Colonic mucosa (tissue), 4 donors: ENCODE results near the gene DENND1A. TPM values are rescaled to one million over a fixed set of nuclear protein-coding genes. Genes with fewer than 3 reads are reported as not detected.

Experiments used
- DNase-seq: peaks from one replicate; pipeline ENCODE4 v3.0.0-alpha.2; 2020
- H3K27ac ChIP-seq: fragments of 200-600 bp; one replicate; pipeline ENCODE4 v1.8.0; 2021
- H3K27me3 ChIP-seq: fragments of 200-600 bp; one replicate; pipeline ENCODE4 v1.8.0; 2021
- H3K36me3 ChIP-seq: fragments of 200-600 bp; one replicate; pipeline ENCODE4 v1.8.0; 2021
- H3K4me1 ChIP-seq: fragments of 200-600 bp; one replicate; pipeline ENCODE4 v1.8.0; 2021; ENCODE audit warnings: mild to moderate bottlenecking
- H3K4me3 ChIP-seq: fragments of 200-600 bp; one replicate; pipeline ENCODE4 v1.8.0; 2021
- H3K9ac ChIP-seq, 2 donors: one replicate each; pipeline ENCODE4 v1.7.0; 2013; ENCODE audit warnings: control low read depth in 2 of 2, low read depth in 2 of 2, low read length in 2 of 2
- H3K9me3 ChIP-seq: fragments of 200-600 bp; one replicate; pipeline ENCODE4 v1.8.0; 2021
- CTCF ChIP-seq: fragments of 200-600 bp; IDR thresholded peaks from one replicate; pipeline ENCODE4 v1.8.0; 2022; ENCODE audit warnings: antibody characterized with exemption, mild to moderate bottlenecking
- intact Hi-C: fragments of 100-400 bp; cut with DNase I; formaldehyde crosslinking; loops from one replicate; pipeline ENCODE4 v1.14.1; 2022
- total RNA-seq, 2 donors: library from RNA; stranded (reverse); fragmentation: NEBNext Ultra II Directional in 1 of 2; extraction: Animal tissue kit (Norgen Biotek cat#: 25700) in 1 of 2; gene quantifications; one replicate each; pipeline ENCODE4 v1.2.1, GENCODE V29; 2021
- donor health status: healthy.
- donor health status: DM: no; HTN: no; CAD: no.
- donor health status: DM: no; HTN: no; CAD: no.

The DENND1A gene
- total RNA-seq, 2 donors from 2014 or later: 34.3 to 39.9 TPM

GRCh38 chr9:123960965-123961364, 31.0 kb upstream of the DENND1A start:
- H3K27ac ChIP-seq: no peak overlapping the region
- no peak overlapping the region for H3K9ac ChIP-seq
- H3K4me1 ChIP-seq: no peaks in the 10 kb centered on the region
- TF ChIP-seq CTCF: no peak
- peaks cover 6% of the 10 kb centered on the region for H3K27me3 ChIP-seq
- H3K4me3 ChIP-seq: no peak overlapping the region
- no peaks in the 10 kb centered on the region for H3K36me3 ChIP-seq
- intact Hi-C loops: no loop called here
- no peaks in the 10 kb centered on the region for H3K9me3 ChIP-seq
- no peak for DNase-seq

- Histone ChIP-seq H3K4me3 (no peak overlapping the region), H3K4me1 (no peaks in the 10 kb centered on the region), H3K9ac (no peak overlapping the region), H3K36me3 (no peaks in the 10 kb centered on the region), H3K27me3 (peaks cover 6% of the 10 kb centered on the region), H3K9me3 (no peaks in the 10 kb centered on the region), H3K27ac (no peak overlapping the region)
- no peak for TF ChIP-seq CTCF
- intact Hi-C loops: no loop called here
- no peak for DNase-seq
Observed at GRCh38 chr9:123960366-123960765, 30.4 kb upstream of the DENND1A start.

DNA sequence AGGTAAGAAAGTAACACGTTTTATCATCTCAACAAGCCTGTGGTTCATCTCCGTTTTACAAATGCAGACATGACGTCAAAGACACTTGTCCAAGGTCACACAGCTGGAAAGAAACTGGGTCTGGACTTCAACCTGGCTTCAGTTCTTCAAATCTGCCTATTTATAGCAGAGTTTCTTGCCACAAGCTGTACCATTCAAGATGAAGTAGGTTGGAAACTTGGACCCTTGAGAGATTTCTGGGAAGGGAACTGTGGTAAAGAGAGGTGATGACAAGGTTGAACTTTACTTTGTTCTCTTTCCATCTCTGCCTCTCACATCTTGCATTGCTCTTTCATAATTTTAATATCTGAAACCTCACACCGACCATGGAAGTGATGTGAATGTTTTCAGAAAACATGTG, 29.9 kb upstream of the DENND1A start:
- intact Hi-C loops: no loop called here
- H3K9ac ChIP-seq: no peak overlapping the region
- H3K27ac ChIP-seq: no peak overlapping the region
- H3K27me3 ChIP-seq: peaks cover 6% of the 10 kb centered on the region
- no peak for DNase-seq
- H3K4me3 ChIP-seq: no peak overlapping the region
- no peak for TF ChIP-seq CTCF
- H3K4me1 ChIP-seq: no peaks in the 10 kb centered on the region
- no peaks in the 10 kb centered on the region for H3K9me3 ChIP-seq
- no peaks in the 10 kb centered on the region for H3K36me3 ChIP-seq

GRCh38 chr9:123957731-123958130, 27.8 kb upstream of the DENND1A start:
- Histone ChIP-seq H3K36me3 (no peaks in the 10 kb centered on the region), H3K4me1 (no peaks in the 10 kb centered on the region), H3K9ac (no peak overlapping the region), H3K27me3 (peaks cover 6% of the 10 kb centered on the region), H3K4me3 (no peak overlapping the region), H3K9me3 (no peaks in the 10 kb centered on the region), H3K27ac (no peak overlapping the region)
- intact Hi-C loops: no loop called here
- TF ChIP-seq CTCF: no peak
- no peak for DNase-seq

DNA sequence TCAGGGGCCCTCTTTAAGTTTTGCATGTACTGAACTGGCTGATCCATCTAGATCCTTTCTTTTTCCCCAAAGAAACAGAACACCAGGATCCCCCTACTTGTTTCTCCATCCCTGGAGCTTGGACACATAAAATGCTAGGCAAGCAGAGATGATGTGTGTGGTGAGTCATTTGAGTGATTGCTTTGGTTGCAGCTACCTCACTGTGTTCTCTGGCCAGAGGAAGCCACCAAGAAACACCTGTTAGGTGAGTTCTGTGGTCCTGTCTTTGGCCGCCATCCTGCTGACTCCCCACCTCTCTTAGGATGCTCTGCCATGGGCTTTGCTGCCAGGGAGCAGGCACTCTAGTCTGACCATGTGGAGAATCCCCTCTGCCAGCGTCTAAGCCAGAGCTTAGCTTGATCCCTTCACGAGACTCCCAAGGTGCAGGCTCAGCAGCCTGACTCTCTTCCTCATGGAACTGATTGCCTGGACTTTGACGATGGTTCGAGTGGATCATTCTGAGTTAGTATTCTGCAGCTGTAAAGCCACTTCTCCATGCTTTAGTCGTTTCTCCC, 27.3 kb upstream of the DENND1A start:
- TF ChIP-seq CTCF: no peak
- Histone ChIP-seq H3K36me3 (no peaks in the 10 kb centered on the region), H3K9me3 (no peaks in the 10 kb centered on the region), H3K27ac (no peak overlapping the region), H3K4me3 (no peak overlapping the region), H3K9ac (no peak overlapping the region), H3K4me1 (no peaks in the 10 kb centered on the region), H3K27me3 (peaks cover 6% of the 10 kb centered on the region)
- intact Hi-C loops: no loop called here
- no peak for DNase-seq
